ENCODE data around the gene HPCAL1.

The HPCAL1 gene

GRCh38 chr2:10269711-10270610, 32.7 kb upstream of the HPCAL1 start:
- DNase-seq = no peak

- no peak for DNase-seq
Measured at GRCh38 chr2:10271509-10271908, 31.2 kb upstream of the HPCAL1 start.

- no peak for DNase-seq
Measured at GRCh38 chr2:10271946-10272345, 30.8 kb upstream of the HPCAL1 start.

GRCh38 chr2:10272464-10272863, 30.2 kb upstream of the HPCAL1 start:
- no peak for DNase-seq

- no peak for DNase-seq
Measured at GRCh38 chr2:10273215-10274175, 29.2 kb upstream of the HPCAL1 start.

- no peak for DNase-seq
Measured at GRCh38 chr2:10274376-10274775, 28.3 kb upstream of the HPCAL1 start.

GRCh38 chr2:10274983-10275802, 27.5 kb upstream of the HPCAL1 start:
- no peak for DNase-seq

- DNase-seq = no peak
Measured at GRCh38 chr2:10276481-10277292, 26.0 kb upstream of the HPCAL1 start.

- DNase-seq = peak; percentile 90
Measured at GRCh38 chr2:10277293-10278028, 25.2 kb upstream of the HPCAL1 start.

GRCh38 chr2:10278029-10278762, 24.5 kb upstream of the HPCAL1 start:
- peak; percentile 43 for DNase-seq

GRCh38 chr2:10278763-10279471, 23.8 kb upstream of the HPCAL1 start:
- DNase-seq = no peak

GRCh38 chr2:10279472-10279870, 23.2 kb upstream of the HPCAL1 start:
- no peak for DNase-seq

- no peak for DNase-seq
Measured at GRCh38 chr2:10279946-10280463, 22.7 kb upstream of the HPCAL1 start.

- no peak for DNase-seq
Measured at GRCh38 chr2:10281891-10282290, 20.8 kb upstream of the HPCAL1 start.

GRCh38 chr2:10282611-10283105, 20.0 kb upstream of the HPCAL1 start:
- DNase-seq = no peak

GRCh38 chr2:10283106-10284062, 19.3 kb upstream of the HPCAL1 start:
- DNase-seq = peak; percentile 52

- DNase-seq = no peak
Measured at GRCh38 chr2:10284108-10284870, 18.4 kb upstream of the HPCAL1 start.
